GM21825 (cell line): ENCODE results near the gene OTOS.
A peak's percentile ranks its signal among the peaks of the same experiment; 100 is the strongest.

Experiments used
- ATAC-seq: cut with Tn5 transposase; IDR thresholded peaks from one replicate; pipeline ENCODE4 v1.9.1; 2021; ENCODE audit warnings: mild to moderate bottlenecking, moderate library complexity; ENCODE audit not compliant: unreplicated experiment

The OTOS gene

DNA sequence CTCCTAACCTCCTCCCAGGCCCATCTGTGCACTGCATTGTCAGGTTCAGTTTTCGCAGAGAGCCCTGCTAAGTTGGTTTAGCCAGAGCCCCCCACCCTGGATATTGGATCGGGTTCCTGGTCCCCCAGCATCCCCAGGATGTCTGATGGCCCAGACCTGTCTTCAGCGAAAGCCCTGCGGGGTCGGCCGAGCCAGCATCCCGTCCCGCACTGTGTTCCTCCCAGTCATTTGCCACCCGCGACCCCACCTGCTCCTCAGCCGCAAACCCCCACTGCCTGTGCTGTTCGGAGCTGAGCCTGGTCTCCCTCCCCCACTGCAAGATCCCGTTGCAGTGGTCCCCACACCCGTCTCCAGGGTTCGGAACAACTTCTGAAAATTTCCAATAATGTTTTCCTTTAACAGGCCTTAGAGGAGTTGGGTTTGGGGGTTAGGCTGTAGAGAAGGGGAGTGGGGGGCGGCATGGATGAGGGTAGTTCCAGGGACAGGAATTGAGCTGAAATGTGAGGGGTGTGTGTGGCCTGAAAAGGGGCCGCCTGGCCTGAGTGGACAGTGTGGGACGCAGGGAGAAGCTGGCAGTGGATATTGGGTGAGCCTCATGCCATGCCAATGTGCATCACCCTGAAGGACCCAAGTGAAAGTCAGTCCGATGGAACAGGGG is 2.7 kb downstream of the OTOS start:
- ATAC-seq, result no peak

DNA sequence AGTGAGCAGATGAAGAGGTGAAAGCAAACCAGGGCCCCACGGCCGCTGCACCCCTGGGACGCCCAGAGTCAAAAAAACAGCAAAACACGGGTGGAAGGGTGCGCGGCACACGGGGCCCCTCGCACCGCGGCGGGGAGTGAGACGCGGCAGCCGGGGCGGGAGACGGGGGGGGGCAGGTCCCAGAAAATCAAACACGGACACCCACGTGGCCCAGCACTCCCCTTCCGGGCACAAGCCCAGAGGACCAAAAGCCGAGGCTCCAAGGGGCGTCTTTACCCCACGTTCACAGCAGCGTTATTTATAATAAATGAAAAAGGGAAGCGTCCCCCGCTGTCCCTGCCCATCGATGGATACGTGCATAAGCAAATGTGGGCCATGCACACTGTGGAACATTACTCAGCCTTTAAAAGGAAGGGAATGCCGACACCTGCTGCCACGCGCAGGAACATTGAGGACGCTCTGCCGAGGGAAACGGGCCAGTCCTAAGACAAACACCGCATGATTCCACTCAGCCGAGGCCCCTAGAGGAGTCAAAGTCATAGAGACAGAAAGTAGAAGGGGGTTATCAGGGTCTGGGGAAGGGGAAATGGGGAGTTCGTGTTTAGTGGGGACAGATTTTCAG is 3.7 kb downstream of the OTOS start:
- ATAC-seq, result no peak

DNA sequence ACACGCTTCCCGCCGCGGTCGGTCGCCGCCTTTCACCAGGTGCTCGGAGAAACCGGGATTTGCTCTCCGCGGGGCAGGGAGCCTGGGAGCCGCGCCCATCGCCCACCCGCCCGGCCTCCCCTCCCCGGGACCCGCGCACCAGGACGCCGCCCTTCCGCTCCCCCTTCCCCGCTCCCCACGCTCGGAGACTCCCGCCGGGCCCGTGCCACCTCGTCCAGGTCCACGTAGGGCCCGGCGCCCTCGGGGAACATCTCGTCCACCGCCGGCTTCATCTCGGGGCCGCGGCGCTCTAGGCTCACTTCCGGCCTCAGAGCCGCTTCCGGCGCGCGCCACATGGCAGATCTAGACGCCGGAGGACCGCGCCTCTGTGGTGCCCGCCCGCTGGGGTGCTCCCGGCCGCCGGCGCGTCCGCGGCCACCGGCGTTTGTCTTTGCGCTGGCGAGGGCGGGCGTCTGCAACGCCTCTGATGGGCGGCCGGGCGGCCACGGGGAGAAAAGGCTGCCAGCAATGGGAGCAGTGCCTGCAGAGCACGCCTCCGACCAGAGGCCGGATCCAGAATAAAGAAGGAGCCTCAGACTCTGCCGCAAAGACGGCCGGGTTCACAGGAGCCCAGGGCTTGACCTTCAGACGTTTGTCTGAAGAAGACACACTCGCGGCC is 4.3 kb downstream of the OTOS start, which contains the start of gene COPS9:
TSS of gene COPS9 (minus strand) at position 293 of the 658 bp plus-strand sequence. CDS start at position 272, 21 bp downstream.
- peak; percentile 96 for ATAC-seq

DNA sequence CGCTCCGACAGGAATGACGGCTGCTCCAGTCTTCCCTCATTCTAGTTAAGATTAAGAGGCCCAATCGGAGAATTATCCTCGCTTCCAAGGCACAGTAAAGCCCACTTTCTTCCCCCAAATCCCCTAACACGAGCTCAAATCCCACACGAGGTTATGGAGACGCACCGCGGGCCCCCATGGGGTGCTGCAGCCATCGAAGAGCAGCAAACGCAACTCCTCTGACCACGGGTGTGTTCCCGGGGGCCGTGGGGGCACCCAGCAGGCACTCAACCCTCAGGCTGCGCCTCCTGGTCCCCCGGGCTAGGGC is 4.8 kb downstream of the OTOS start:
- peak; percentile 16 for ATAC-seq

DNA sequence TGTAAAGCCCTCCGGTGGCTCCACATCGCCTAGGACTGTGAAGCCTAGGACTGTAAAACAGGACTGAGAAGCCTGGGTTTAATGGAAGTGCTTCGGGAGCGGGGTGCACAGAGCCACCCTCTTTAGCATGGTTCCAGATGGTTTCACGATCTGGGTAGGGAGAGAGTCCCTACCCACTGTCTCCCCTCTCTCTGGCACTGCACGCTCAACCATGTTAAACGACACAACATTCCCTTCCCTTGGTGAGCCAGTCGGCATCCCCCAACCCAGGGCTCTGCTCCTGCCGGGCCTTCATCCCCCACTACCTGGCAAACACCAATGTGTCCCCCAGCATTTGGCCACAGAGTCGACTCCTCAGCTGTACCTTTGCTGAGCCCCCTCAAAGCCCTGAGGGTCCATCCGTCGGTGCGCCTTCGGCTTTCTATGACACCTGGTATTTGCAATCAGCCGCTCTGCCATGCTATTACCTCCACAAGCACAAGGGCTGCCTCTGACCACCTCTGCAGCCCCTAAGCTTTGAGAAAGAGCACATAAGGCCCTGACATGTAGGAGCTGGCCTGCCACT is 5.4 kb downstream of the OTOS start:
- no peak for ATAC-seq

DNA sequence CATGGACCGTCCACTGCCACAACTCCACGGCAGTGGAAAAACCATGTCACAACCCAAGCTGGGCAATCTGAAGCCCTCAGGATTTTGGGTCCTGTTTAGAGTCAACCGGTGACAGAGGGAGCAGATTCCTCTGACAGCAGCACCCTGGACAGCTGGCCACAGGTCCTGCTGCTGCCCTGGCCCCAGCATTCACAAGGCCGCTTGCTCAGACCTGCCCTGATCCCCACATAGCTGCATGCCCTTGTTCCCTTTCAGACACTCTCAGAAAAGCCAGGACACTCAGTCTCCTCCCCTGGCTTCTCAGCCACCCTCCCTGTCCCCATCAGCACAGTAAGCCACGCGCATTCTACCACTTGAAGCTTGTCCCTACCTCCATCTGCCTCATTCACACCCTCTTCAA is 6.0 kb downstream of the OTOS start:
- no peak for ATAC-seq

DNA sequence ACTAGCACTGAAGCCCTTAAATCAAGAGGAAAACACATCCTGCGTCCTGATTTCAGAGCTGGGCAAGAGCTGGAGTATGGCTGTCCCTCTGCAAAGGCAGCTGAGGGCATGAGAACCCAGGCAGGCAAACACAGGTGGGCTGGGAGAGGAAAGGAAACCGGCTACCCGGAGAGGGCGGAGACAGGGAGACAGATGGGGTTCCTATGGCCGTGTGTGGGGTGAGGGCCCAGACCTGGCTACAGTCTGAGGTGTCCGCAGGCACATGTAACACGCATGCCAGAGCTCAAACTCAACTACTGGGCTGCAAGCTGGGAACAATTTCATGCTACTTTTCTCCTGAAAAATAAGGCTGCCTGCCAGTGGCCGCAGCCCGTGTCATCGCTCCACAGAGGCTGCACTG is 7.1 kb downstream of the OTOS start:
- no peak for ATAC-seq

DNA sequence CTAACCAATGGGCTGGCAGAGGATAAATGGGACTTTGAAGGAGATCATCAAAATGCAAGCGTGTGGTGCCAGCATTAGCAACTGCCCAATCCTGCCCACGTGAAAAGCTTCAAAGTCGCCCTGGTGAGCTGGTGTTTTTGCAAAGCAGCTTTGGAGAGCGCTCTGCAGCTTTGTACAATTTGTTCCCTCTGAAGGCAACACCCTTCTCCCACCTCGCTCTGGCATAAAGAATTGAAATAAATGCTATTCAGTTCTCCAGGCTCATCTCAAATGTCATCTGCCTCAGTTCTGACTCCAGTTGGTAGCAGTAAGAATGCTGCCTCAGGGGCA is 7.8 kb downstream of the OTOS start:
- ATAC-seq, result no peak

DNA sequence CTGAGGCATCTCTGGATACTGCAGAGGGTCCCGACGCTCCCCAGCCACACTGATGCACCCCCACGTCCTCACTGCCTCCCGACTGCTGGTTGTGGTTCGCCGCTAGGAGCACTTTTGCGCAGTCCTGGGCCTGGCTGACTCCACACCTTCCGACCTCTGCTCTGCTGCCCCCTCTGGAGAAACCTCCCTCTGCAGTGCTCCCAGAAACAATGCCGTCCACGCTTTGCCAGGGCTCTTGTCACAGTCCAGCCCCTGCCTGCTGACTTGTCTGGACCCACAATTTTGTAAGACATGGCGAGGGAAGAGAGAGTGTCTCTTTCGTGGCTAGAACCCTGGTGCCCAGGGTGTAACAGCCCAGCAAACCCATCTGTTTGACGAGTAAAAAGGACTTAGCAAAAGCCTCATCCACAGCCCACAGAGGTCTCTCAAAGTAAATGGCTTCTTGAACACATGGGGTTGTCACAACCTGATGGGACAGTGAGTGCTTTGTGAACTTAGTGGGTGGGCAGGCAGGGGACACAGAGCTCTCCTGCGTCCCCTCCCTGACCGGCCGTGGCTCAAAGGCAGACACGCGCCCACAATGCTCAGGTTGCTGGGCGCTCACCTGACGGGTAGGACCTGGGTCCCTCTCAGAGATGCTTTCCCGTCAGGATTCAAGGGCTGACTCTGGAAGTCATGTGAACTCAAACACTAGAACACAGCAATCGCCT is 8.4 kb downstream of the OTOS start:
- ATAC-seq, result no peak

DNA sequence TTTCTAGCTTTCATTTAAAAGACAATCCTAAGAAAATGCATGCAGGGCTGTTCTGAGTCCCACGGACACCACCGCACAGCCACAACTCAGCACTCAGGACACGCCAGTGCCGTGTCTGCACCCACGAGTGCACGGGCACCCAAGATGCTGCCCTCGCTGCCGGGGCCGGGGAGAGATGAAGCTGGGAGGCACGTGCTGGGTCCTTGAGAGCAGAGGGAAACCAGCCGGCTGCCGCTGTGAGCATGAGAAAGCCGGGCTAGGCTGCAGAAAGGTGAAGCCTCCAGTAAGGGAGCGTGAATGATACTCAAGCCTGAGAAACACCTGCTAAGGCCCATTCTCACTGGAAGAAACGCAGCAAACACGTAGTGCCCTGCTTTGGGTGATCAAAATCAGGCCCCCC is 9.2 kb downstream of the OTOS start:
- ATAC-seq, result no peak

DNA sequence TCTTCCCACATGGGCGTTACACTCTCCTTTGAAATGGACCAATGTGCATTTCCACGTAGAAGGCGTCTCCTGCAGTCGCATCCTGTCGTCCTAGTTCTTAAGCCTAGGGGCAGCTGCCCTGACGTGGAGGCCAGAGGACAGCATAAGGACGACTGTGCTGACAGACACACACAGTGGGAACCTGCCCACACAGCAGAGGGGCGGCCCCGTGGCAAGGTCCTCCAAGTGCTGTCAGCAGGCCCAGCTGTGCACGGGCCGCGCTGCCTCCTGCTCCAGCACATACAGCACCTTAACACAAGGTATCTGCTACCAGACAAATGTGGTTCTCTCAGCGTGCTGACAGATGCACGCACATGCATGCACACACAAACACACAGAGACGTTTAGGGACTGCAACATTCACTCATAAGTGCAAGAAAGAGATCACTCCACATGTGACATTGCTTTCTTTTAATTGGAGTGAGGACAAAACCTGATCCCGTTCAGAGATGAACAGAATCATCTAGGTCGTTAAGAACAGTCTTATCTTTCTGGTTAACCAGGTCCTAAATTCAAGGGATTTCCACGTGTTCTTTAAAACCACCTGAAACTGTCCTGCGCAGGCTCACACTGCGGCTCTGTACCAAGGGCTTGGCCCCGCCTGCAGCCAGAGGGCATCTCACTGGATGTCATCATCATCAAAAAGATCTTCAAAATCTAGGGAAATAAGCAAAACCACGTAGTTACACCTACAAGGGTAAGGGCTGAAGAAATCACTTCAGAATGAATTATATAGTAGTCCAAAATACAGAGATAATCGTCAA is 9.9 kb downstream of the OTOS start:
- ATAC-seq, result no peak

DNA sequence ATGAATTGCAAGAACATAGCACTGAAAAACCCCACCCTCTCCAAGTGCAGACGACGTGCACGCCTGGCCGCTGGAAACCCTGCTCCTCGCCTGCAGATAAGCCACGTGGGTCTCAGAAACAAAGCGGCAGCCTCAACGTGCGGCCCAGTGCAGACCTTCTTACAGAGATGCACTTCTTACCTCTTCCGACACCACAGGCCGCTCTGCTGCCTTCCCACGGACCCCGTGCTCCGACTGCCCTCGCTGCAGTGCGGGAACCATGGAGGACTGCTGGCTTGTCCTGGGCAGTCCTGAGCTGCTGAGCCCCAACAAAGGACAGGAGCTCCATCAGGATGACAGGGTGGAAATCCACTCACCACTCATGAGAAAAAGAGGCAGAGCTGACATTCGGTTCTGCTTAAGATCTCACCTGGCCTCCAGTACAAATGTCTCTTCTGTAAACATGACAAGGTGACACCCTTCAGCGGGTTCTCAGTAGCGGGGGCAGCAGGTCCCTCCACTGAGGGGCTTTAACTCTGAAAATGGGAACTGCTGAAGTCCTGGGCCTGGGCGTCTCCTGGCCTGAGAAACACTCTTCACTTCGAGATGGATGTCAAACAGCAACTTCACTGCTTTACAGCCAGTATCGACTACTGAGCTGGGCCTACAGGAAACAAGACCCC is 10.6 kb downstream of the OTOS start:
- ATAC-seq, result no peak

DNA sequence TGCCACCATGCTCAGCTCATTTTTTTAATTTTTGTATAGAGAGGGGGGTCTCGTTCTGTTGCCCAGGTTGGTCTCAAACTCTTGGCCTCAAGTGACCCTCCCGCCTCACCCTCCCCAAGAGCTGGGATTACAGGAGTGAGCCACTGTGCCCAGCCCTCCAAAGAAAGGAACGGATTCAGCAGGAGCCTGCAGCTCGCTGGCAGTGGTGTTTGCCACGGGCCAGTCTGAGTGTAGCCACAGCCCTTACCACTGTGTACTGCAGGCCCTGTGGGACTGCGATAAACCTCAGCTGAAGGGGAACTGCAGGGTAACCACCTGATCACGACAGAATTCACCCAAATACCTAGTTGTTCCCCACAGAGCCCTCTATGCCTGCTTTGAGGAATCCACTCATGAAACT is 11.1 kb downstream of the OTOS start:
- no peak for ATAC-seq

DNA sequence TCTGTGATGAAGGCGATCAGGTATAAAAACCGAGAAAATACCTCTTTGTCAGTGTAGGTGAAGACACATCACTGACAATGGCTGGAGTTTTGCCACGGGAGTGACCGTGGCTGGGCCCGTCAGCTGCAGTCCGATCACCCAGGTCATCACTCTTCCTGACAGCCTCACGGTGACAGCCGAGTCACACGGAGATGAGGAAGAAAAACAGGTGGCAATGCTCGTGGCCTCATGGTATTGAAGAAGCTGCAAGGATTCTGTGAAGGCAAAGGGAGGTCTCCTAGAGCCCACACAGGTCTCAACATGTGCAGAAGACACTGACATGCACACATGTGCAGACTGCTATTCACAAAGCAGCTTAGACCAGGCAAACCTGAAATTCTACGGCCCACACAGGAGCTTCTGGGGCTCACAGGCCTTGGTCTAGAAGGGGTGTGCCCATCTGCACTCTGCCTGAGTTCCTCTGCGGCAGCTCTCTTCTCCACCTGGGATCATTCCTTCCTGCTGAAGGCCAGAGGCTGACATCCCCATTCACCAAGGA is 11.8 kb downstream of the OTOS start:
- ATAC-seq, result no peak

DNA sequence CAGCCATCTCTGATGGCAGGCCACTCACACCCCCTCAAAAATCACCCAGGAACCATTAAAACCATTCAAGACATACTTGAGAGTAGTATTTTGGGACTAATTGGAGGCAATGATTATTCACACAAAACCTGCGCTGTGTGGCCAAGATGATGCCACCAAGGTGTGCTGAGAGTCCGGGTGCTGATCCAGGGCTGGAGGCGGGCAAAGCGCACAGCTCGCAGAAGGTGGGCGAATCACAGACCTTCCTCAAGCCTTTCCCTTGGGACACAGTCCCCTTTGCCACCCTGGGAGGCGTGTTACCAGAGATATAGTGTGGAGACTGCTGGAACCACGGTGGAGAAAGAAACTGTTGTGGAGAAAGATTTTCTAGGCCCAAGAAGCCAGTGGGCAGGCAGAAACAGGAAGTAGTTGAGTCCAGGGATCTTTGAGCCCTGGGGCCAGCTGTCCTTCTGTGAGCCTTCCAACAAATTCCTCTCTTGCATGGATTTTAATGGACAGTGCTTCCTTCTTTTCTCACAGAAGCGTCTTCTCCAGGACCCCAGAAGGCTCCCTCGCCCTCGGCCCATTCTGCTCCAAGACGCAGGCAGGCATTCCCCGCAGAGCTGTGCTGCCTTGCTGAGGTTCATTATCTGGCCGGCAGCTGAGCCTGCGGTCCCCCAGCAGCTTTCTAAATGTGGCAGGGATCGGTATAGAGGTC is 12.4 kb downstream of the OTOS start:
- no peak for ATAC-seq

DNA sequence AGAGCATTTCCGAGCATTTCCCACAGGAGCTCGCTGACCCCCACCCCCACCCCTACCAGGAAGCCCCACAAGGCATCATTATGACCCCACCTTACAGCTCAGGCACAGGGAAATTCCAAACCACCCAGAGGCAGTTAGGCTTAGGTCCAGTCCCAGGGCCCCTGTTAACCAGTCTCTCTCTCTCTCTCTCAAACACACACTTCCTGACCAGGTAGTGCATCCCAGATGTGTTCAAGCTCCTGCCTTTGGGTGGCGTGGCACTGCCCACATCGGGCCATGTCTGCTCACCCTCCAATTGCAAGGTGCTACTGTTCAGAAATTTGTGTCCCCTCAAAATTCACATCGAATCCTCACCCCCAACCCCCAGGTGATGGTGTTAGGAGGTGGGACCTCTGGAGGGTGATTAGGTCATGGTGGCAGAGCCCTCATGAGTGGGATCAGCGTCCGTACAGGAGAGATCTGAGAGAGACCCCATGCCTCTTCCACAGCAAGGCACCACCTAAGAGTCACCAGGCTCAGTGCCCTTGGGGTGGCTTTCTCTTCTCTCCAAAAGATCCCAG is 13.2 kb downstream of the OTOS start:
- ATAC-seq, result no peak

DNA sequence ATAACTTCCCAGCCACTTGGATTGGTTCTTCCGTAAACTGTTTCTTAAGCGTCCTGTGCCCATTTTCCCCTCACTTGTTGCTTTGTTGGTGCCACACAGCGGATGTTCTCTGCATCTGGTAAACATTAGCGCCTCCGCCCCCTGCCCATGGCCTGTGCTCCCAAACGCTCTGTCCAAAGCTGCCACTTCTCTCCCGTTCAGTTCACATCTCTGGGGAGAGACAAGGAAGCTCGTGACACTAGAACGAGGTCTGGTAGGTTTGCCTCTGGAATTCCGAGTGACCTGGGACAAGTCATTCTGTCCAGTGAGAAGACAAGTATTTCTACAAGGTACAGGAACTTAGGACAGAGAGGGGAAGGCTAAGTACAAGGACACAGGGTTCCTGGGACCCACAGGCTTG is 13.7 kb downstream of the OTOS start:
- no peak for ATAC-seq

DNA sequence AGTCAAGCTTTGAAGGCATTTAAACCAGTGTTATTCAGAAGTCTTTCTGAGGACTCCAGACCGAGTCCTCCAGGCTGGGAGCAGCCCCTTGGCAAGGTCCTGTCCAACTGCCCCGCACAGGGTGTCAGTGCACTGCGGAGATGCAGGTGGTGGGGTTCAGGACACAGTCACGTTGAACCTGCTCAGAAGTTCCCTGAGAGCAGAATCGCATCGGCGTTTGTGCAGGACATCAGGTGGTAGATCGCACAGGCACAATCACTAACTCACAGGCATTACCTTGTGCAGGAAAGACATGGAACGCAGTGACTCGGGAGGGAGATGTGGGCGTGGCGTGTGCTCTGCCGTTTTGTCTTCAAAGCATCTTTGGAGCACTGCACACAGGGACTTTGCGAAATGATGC is 14.7 kb downstream of the OTOS start:
- no peak for ATAC-seq

DNA sequence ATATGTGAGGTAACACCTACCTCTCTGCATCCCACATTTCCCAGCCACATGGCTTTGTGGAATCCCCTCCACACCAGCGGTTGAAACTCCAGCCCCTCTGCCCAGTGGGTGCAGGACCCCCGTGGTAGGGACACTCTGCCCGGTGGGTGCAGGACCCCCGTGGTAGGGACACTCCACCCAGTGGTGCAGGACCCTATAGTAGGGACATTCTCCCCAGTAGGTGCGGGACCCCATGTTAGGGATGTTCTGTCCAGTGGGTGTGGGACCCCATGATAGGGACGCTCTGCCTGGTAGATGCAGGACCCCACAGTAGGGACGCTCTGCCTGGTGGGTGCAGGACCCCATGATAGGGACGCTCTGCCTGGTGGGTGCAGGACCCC is 15.8 kb downstream of the OTOS start:
- ATAC-seq, result no peak
